Measurements from ENCODE around the gene N4BP2L2. TPM values are rescaled to one million over a fixed set of nuclear protein-coding genes. Genes with fewer than 3 reads are reported as not detected.

Gene N4BP2L2
- total and polyA plus RNA-seq, 2 donors (not counting 3 experiments of a cell fraction or from before 2014, with no cell fraction given) = 21.7 to 101 TPM

- H3K4me3 ChIP-seq (replicated peaks in 1 of 3; ENCODE audit: insufficient read depth in 1 of 3, low read depth in 1 of 3, low read length in 3 of 3) = no peak overlapping the region
- BruUV-seq (replicated peaks) = no TSS peak
- no peaks in the 10 kb centered on the region for H4K20me1 ChIP-seq (replicated peaks; ENCODE audit: control insufficient read depth, extremely low read depth, insufficient read depth, low read length)
- ChIA-PET POLR2A (no interaction called here), CTCF (no interaction called here)
- H3K9ac ChIP-seq (replicated peaks; ENCODE audit: extremely low read depth, insufficient read depth, low read length) = no peak overlapping the region
- FAIRE-seq = no peak
- H3K27ac ChIP-seq (ENCODE audit: insufficient read depth, low read depth, low read length) = no peak overlapping the region
- no peaks in the 10 kb centered on the region for H3K79me2 ChIP-seq (ENCODE audit: control insufficient read depth, insufficient read depth, low read length)
- H3K4me2 ChIP-seq (ENCODE audit: insufficient read depth, low read length) = no peak overlapping the region
- H3K27me3 ChIP-seq (ENCODE audit: control insufficient read depth in 2 of 2, insufficient read depth in 2 of 2, low read length in 2 of 2) = no peaks in the 10 kb centered on the region
- no peaks in the 10 kb centered on the region for H3K36me3 ChIP-seq (ENCODE audit: control insufficient read depth in 2 of 2, extremely low read depth in 1 of 2, insufficient read depth in 2 of 2, low read length in 2 of 2)
- H3K9me3 ChIP-seq (replicated peaks; ENCODE audit: control insufficient read depth, insufficient read depth, low read length) = no peaks in the 10 kb centered on the region
- intact Hi-C loops (cut with micrococcal nuclease) (no loop called here), dilution Hi-C loops (cut with MboI; ENCODE audit: extremely low pct_ligation_motif_present, low sequenced_read_pairs) (no loop called here)
- H3K4me1 ChIP-seq (ENCODE audit: control insufficient read depth, extremely low read depth, insufficient read depth, low read length) = no peaks in the 10 kb centered on the region
- H3K9me1 ChIP-seq (replicated peaks; ENCODE audit: control insufficient read depth, extremely low read depth, insufficient read depth, low read length) = no peaks in the 10 kb centered on the region
- no peak overlapping the region for H2AFZ ChIP-seq (ENCODE audit: low read depth, low read length)
- DNase-seq (ENCODE audit: low read depth, low spot score) = no peak
- no peak for TF ChIP-seq MYC (IDR thresholded peaks at IDR 0.05; ENCODE audit: low read depth, low read length)
- no peak for TF ChIP-seq GATA2 (IDR thresholded peaks at IDR 0.05; ENCODE audit: insufficient read depth, insufficient read length, low read depth, low read length)
- TF ChIP-seq FOS (IDR thresholded peaks at IDR 0.05; ENCODE audit: borderline replicate concordance, insufficient read depth, low read length) = no peak
- no peak for TF ChIP-seq EZH2 (IDR thresholded peaks at IDR 0.05; ENCODE audit: borderline replicate concordance, low read depth, low read length, severe bottlenecking)
- no peak for TF ChIP-seq POLR2A (IDR thresholded peaks at IDR 0.05; ENCODE audit: low read depth, low read length)
- TF ChIP-seq CTCF (IDR thresholded peaks at IDR 0.05; ENCODE audit: extremely low read depth in 1 of 2, insufficient read depth in 1 of 2, low read depth in 1 of 2, low read length in 2 of 2) = no peak
- no peak for TF ChIP-seq JUN (IDR thresholded peaks at IDR 0.05; ENCODE audit: borderline replicate concordance, insufficient read depth, insufficient read length, low read depth)
- TF ChIP-seq, protein P1, sequence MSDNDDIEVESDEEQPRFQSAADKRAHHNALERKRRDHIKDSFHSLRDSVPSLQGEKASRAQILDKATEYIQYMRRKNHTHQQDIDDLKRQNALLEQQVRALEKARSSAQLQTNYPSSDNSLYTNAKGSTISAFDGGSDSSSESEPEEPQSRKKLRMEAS (IDR thresholded peaks at IDR 0.05; ENCODE audit: insufficient read depth, insufficient read length) = no peak
- TF ChIP-seq POLR2AphosphoS5 (IDR thresholded peaks at IDR 0.05; ENCODE audit: insufficient read depth, low read depth, low read length) = no peak
Observed at GRCh38 chr13:32390048-32390447, 148.5 kb downstream of the N4BP2L2 start.
